ENCODE measurements around the gene KLF9.

KLF9 gene

GRCh38 chr9:70352356-70352755 is 62.1 kb downstream of the KLF9 start:
- no peak for FAIRE-seq

DNA sequence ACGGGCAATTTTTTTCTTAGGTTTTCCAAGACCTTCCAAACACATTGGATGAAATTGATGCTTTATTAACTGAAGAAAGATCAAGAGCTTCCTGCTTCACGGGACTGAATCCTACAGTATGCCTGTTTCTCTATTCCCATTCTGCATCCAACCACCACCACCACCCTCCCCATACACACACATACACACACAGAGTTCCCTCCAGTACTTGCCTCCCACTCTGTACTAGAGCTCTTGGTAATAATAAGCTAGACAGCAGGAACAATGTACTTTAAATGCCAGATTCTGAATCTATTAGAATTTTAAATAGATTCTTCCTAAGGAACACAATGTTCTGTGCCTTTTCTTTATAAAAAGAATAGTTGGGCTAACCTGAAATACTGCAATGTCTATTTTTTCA is 67.4 kb downstream of the KLF9 start:
- no peak for FAIRE-seq

- FAIRE-seq: peak; percentile 99
Measured at GRCh38 chr9:70340572-70340971, 73.9 kb downstream of the KLF9 start.
